Mammary epithelial cell (primary cell): ENCODE results near the gene STRN.

Experiments
- CTCF ChIP-seq, 2 donors: IDR thresholded peaks in 1 of 2; conservative IDR thresholded peaks in 1 of 2; 2 replicates each; pipeline ENCODE4 v1.5.1; 2011 to 2012; ENCODE audit warnings: inconsistent platforms in 2 of 2, low read length in 2 of 2, mild to moderate bottlenecking in 2 of 2, control low read depth in 1 of 2, low read depth in 1 of 2; ENCODE audit not compliant: insufficient read depth in 1 of 2; ENCODE audit errors: extremely low read depth in 1 of 2
- EZH2 ChIP-seq: IDR thresholded peaks from 2 replicates; pipeline ENCODE4 v1.6.1; 2012; ENCODE audit warnings: low read length, inconsistent platforms, borderline replicate concordance

- TF ChIP-seq CTCF (conservative IDR thresholded peaks at IDR 0.05 in 1 of 2, IDR thresholded peaks at IDR 0.05 in 1 of 2; ENCODE audit: extremely low read depth in 1 of 2, insufficient read depth in 1 of 2, low read depth in 1 of 2, low read length in 2 of 2) (no peak), EZH2 (no peak)
These were observed 107.0 kb downstream of the STRN start for GRCh38 chr2:36859366-36859792.
